Vagina (tissue), 2 donors: Measurements from ENCODE around the gene TEX35. TPM values are rescaled to one million over a fixed set of nuclear protein-coding genes. Genes with fewer than 3 reads are reported as not detected.

Experiments
- DNase-seq, 2 donors: peaks; one replicate each; pipeline ENCODE4 v3.0.0-alpha.2; 2017; ENCODE audit errors: extremely low spot score in 2 of 2
- H3K27ac ChIP-seq: fragments of 200-600 bp; sonication (generic); one replicate; pipeline ENCODE4 v1.5.1; 2019
- H3K27me3 ChIP-seq: fragments of 200-600 bp; sonication (generic); one replicate; pipeline ENCODE4 v1.5.1; 2019
- H3K36me3 ChIP-seq, 2 donors: fragments of 200-600 bp; sonication (generic); one replicate each; pipeline ENCODE4 v1.5.1; 2017 to 2019
- H3K4me1 ChIP-seq: fragments of 200-600 bp; sonication (generic); one replicate; pipeline ENCODE4 v1.5.1; 2019
- H3K4me3 ChIP-seq, 2 donors: fragments of 200-600 bp; sonication (generic); 1 replicate in 1 of 2; 2 replicates in 1 of 2; pipeline ENCODE4 v1.5.1; 2016 to 2019
- H3K9me3 ChIP-seq: fragments of 200-600 bp; sonication (generic); one replicate; pipeline ENCODE4 v1.5.1; 2019
- CTCF ChIP-seq, 3 experiments: fragments of 450-650 bp in 2 of 3; fragments of 200-600 bp in 1 of 3; sonication (generic) in 1 of 3; IDR thresholded peaks; one replicate each; pipeline ENCODE4 v1.5.1; 2017 to 2019; ENCODE audit warnings: antibody characterized with exemption in 3 of 3, mild to moderate bottlenecking in 2 of 3, moderate library complexity in 2 of 3
- POLR2A ChIP-seq, 2 donors: fragments of 450-650 bp; IDR thresholded peaks; one replicate each; pipeline ENCODE4 v1.6.1; 2017; ENCODE audit warnings: antibody characterized with exemption in 2 of 2, mild to moderate bottlenecking in 2 of 2, moderate library complexity in 2 of 2
- POLR2AphosphoS5 ChIP-seq, 2 donors: sonication (generic); formaldehyde crosslinking; IDR thresholded peaks; one replicate each; pipeline ENCODE4 v1.9.0; 2017; ENCODE audit warnings: antibody characterized with exemption in 2 of 2, mild to moderate bottlenecking in 2 of 2, low read depth in 1 of 2; ENCODE audit not compliant: insufficient read depth in 1 of 2
- intact Hi-C: fragments of 100-400 bp; cut with DNase I; formaldehyde crosslinking; loops from one replicate; pipeline ENCODE4 v1.15.1; 2023
- total RNA-seq: library from RNA; depleted of rRNA; stranded (reverse); fragments of >200 nt; gene quantifications from one replicate; pipeline ENCODE4 v1.2.3, GENCODE V29; 2016

The TEX35 gene
- total RNA-seq, 1 donor from 2014 or later = not detected

- Histone ChIP-seq H3K27me3 (no peaks in the 10 kb centered on the region), H3K27ac (no peak overlapping the region), H3K36me3 (no peaks in the 10 kb centered on the region), H3K9me3 (no peaks in the 10 kb centered on the region), H3K4me3 (no peak overlapping the region), H3K4me1 (peaks cover 10% of the 10 kb centered on the region)
- TF ChIP-seq CTCF (IDR thresholded peaks at IDR 0.05) = no peak
- no peak for TF ChIP-seq POLR2A (IDR thresholded peaks at IDR 0.05)
- no peak for TF ChIP-seq POLR2AphosphoS5 (IDR thresholded peaks at IDR 0.05; ENCODE audit: insufficient read depth in 1 of 2, low read depth in 1 of 2)
- DNase-seq = no peak
- intact Hi-C loops = no loop called here
Observed at GRCh38 chr1:178530037-178530402, 17.1 kb downstream of the TEX35 start.

- Histone ChIP-seq H3K36me3 (no peaks in the 10 kb centered on the region), H3K27me3 (no peaks in the 10 kb centered on the region), H3K4me1 (peaks cover 10% of the 10 kb centered on the region), H3K9me3 (no peaks in the 10 kb centered on the region), H3K4me3 (no peak overlapping the region), H3K27ac (no peak overlapping the region)
- DNase-seq = no peak
- intact Hi-C loops = no loop called here
- no peak for TF ChIP-seq CTCF (IDR thresholded peaks at IDR 0.05)
- no peak for TF ChIP-seq POLR2AphosphoS5 (IDR thresholded peaks at IDR 0.05; ENCODE audit: insufficient read depth in 1 of 2, low read depth in 1 of 2)
- no peak for TF ChIP-seq POLR2A (IDR thresholded peaks at IDR 0.05)
Observed at GRCh38 chr1:178530502-178530901, 17.6 kb downstream of the TEX35 start.

DNA sequence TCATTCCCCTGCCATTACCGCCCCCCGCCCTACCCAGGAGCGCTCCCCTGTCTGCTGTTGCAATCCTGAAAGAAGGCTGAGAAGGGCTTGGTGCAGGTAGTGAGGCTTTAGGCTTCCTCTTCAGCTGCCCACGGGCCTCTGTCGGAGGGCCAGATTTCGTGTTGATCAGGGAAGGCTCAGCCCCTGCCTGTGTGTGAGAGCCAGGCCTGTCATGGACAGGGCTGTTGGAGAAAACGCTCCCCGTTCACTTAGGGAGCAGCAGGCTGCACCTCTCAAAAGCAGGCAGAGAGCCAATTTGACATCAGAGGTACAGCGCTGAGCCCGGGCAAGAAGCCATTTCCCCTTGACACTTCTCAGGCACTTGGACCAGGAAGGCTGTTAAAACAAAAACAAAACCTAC lies 19.0 kb downstream of the TEX35 start:
- Histone ChIP-seq H3K4me3 (no peak overlapping the region), H3K36me3 (no peaks in the 10 kb centered on the region), H3K4me1 (peaks cover 14% of the 10 kb centered on the region), H3K27ac (no peak overlapping the region), H3K27me3 (no peaks in the 10 kb centered on the region), H3K9me3 (no peaks in the 10 kb centered on the region)
- TF ChIP-seq CTCF (IDR thresholded peaks at IDR 0.05) (no peak), POLR2AphosphoS5 (IDR thresholded peaks at IDR 0.05; ENCODE audit: insufficient read depth in 1 of 2, low read depth in 1 of 2) (no peak), POLR2A (IDR thresholded peaks at IDR 0.05) (no peak)
- intact Hi-C loops = loop anchor here (1.0 kb wide), 1 partner anchor 20 kb away; no protein-coding TSS in a partner anchor
- DNase-seq = peak in 1 of 2 donors; percentile 86

DNA sequence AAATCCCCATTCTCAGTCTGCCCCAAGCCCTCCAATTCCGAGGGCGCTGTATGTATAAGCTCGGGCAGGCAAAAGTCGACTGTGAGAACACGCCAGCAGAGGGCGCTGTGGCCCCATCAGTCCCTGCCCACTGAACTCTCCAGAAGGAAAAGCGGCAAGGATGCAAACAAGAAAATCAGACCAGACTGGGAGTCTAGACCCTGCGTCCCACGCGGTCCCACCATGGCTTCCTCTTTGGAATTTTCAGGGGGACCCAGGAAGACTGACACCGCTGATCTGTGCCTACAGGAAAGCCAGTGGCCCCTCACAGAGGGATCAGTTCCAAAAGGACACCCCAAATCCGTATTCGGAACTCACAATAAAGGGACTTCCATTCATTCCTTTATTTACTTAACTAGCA lies 19.5 kb downstream of the TEX35 start:
- DNase-seq = peak; percentile 85 to 87
- no peaks in the 10 kb centered on the region for H3K27me3 ChIP-seq
- H3K4me3 ChIP-seq = no peak overlapping the region
- H3K9me3 ChIP-seq = no peaks in the 10 kb centered on the region
- intact Hi-C loops = no loop called here
- no peak overlapping the region for H3K27ac ChIP-seq
- no peaks in the 10 kb centered on the region for H3K36me3 ChIP-seq
- TF ChIP-seq CTCF (IDR thresholded peaks at IDR 0.05) = peak; percentile 77 to 85 (median 84)
- no peak for TF ChIP-seq POLR2A (IDR thresholded peaks at IDR 0.05)
- peak in 1 of 2 donors; percentile 23 for TF ChIP-seq POLR2AphosphoS5 (IDR thresholded peaks at IDR 0.05; ENCODE audit: insufficient read depth in 1 of 2, low read depth in 1 of 2)
- peaks cover 19% of the 10 kb centered on the region for H3K4me1 ChIP-seq

GRCh38 chr1:178533121-178533946 lies 20.4 kb downstream of the TEX35 start:
- peaks cover 28% of the 10 kb centered on the region for H3K4me1 ChIP-seq
- no peak overlapping the region for H3K4me3 ChIP-seq
- peak; percentile 72 for DNase-seq
- no peaks in the 10 kb centered on the region for H3K9me3 ChIP-seq
- TF ChIP-seq POLR2A (IDR thresholded peaks at IDR 0.05) (no peak), CTCF (IDR thresholded peaks at IDR 0.05) (no peak), POLR2AphosphoS5 (IDR thresholded peaks at IDR 0.05; ENCODE audit: insufficient read depth in 1 of 2, low read depth in 1 of 2) (no peak)
- H3K27me3 ChIP-seq = no peaks in the 10 kb centered on the region
- intact Hi-C loops = no loop called here
- H3K36me3 ChIP-seq = no peaks in the 10 kb centered on the region
- H3K27ac ChIP-seq = no peak overlapping the region
